HEK293 (cell line): ENCODE measurements around the gene NUMB.

Source experiments
- CTCF ChIA-PET: fragments of 350-600 bp; formaldehyde crosslinking; extraction: SDS; loops from one replicate; lab custom pipeline; 2021; ENCODE audit warnings: antibody characterized with exemption; lab: Yijun Ruan, JAX
- POLR2A ChIA-PET: fragments of 300-600 bp; formaldehyde crosslinking; extraction: SDS; loops from one replicate; lab custom pipeline; 2020; ENCODE audit warnings: antibody characterized with exemption, inconsistent platforms; lab: Yijun Ruan, JAX
- H3K27ac ChIP-seq: fragments of 200-500 bp; sonication (Bioruptor generic); 2 replicates; pipeline ENCODE4 v1.5.1; 2014; ENCODE audit warnings: low read depth, low read length, control low read depth, inconsistent platforms; ENCODE audit errors: extremely low read depth
- H3K36me3 ChIP-seq, 2 experiments: fragments of 200-500 bp in 1 of 2; sonication (Bioruptor generic) in 1 of 2; 1 replicate in 1 of 2; 2 replicates in 1 of 2; pipeline ENCODE4 v1.5.1; 2014 to 2017; ENCODE audit warnings: inconsistent platforms in 2 of 2, low read length in 2 of 2; ENCODE audit not compliant: control insufficient read depth in 2 of 2, insufficient read depth in 1 of 2
- H3K4me1 ChIP-seq: fragments of 200-500 bp; sonication (Bioruptor generic); 2 replicates; pipeline ENCODE4 v1.5.1; 2014; ENCODE audit warnings: mild to moderate bottlenecking, low read length, inconsistent platforms; ENCODE audit not compliant: control insufficient read depth, insufficient read depth
- H3K4me3 ChIP-seq: 2 replicates; pipeline ENCODE4 v1.5.1; 2011; ENCODE audit warnings: low read depth, mild to moderate bottlenecking, control low read depth, low read length, moderate library complexity
- H3K9me3 ChIP-seq: fragments of 200-500 bp; sonication (Bioruptor generic); 2 replicates; pipeline ENCODE4 v1.5.1; 2014; ENCODE audit warnings: low read depth, low read length, inconsistent platforms; ENCODE audit not compliant: control insufficient read depth, insufficient read depth
- GLIS1 ChIP-seq: fragments of 450-650 bp; formaldehyde crosslinking; IDR thresholded peaks from 2 replicates; pipeline ENCODE4 v1.5.1; 2016; ENCODE audit warnings: missing biosample characterization, missing genetic modification characterization
- HOXA7 ChIP-seq: sonication (generic); formaldehyde crosslinking; IDR thresholded peaks from 2 replicates; pipeline ENCODE4 v1.8.1; 2022; ENCODE audit warnings: missing genetic modification reagents, borderline replicate concordance
- TCF7L2 ChIP-seq: IDR thresholded peaks from 2 replicates; pipeline ENCODE4 v1.6.1; 2011; ENCODE audit warnings: low read depth, mild to moderate bottlenecking, inconsistent platforms, low read length, moderate library complexity, borderline replicate concordance
- ZEB2 ChIP-seq: fragments of 450-650 bp; formaldehyde crosslinking; IDR thresholded peaks from 2 replicates; pipeline ENCODE4 v1.5.1; 2016; ENCODE audit warnings: missing biosample characterization, missing genetic modification characterization
- ZNF10 ChIP-seq: fragments of 450-650 bp; formaldehyde crosslinking; IDR thresholded peaks from 2 replicates; pipeline ENCODE4 v1.5.1; 2017; ENCODE audit warnings: missing biosample characterization, missing genetic modification characterization
- ZNF202 ChIP-seq: fragments of 450-650 bp; formaldehyde crosslinking; IDR thresholded peaks from 2 replicates; pipeline ENCODE4 v1.5.1; 2016; ENCODE audit warnings: missing biosample characterization, missing genetic modification characterization, borderline replicate concordance
- ZNF223 ChIP-seq: fragments of 450-650 bp; formaldehyde crosslinking; IDR thresholded peaks from 2 replicates; pipeline ENCODE4 v1.5.1; 2016; ENCODE audit warnings: missing biosample characterization, missing genetic modification characterization
- ZNF24 ChIP-seq: fragments of 450-650 bp; formaldehyde crosslinking; IDR thresholded peaks from 2 replicates; pipeline ENCODE4 v1.5.1; 2016; ENCODE audit warnings: missing biosample characterization, missing genetic modification characterization
- ZNF292 ChIP-seq: fragments of 450-650 bp; formaldehyde crosslinking; IDR thresholded peaks from 2 replicates; pipeline ENCODE4 v1.5.1; 2016; ENCODE audit warnings: low read depth, missing biosample characterization, missing genetic modification characterization, borderline replicate concordance
- ZNF341 ChIP-seq: fragments of 450-650 bp; formaldehyde crosslinking; IDR thresholded peaks from 2 replicates; pipeline ENCODE4; 2016; ENCODE audit warnings: low read depth, missing biosample characterization, missing genetic modification characterization
- ZNF426 ChIP-seq: fragments of 450-650 bp; formaldehyde crosslinking; IDR thresholded peaks from 2 replicates; pipeline ENCODE4 v1.5.1; 2017; ENCODE audit warnings: missing biosample characterization, missing genetic modification characterization, mild to moderate bottlenecking, inconsistent platforms, moderate library complexity
- ZNF76 ChIP-seq: fragments of 450-650 bp; formaldehyde crosslinking; IDR thresholded peaks from 2 replicates; pipeline ENCODE4; 2016; ENCODE audit warnings: low read depth, missing biosample characterization, missing genetic modification characterization, borderline replicate concordance
- ZNF777 ChIP-seq: fragments of 450-650 bp; formaldehyde crosslinking; IDR thresholded peaks from 2 replicates; pipeline ENCODE4 v1.5.1; 2017; ENCODE audit warnings: missing biosample characterization, missing genetic modification characterization, borderline replicate concordance
- TF ChIP-seq, protein P1 (sequence below): fragments of 450-650 bp; formaldehyde crosslinking; IDR thresholded peaks from 2 replicates; pipeline ENCODE4 v1.5.1; 2016; ENCODE audit warnings: missing biosample characterization, missing genetic modification characterization
- TF ChIP-seq, protein P2 (sequence below): fragments of 450-650 bp; formaldehyde crosslinking; IDR thresholded peaks from 2 replicates; pipeline ENCODE4 v1.5.1; 2016; ENCODE audit warnings: missing biosample characterization, missing genetic modification characterization
- TF ChIP-seq, protein P3 (sequence below): sonication (generic); formaldehyde crosslinking; IDR thresholded peaks from 2 replicates; pipeline ENCODE4 v1.8.1; 2022; ENCODE audit warnings: mild to moderate bottlenecking, moderate library complexity, missing genetic modification reagents
- TF ChIP-seq, protein P4 (sequence below): fragments of 450-650 bp; formaldehyde crosslinking; IDR thresholded peaks from 2 replicates; pipeline ENCODE4 v1.5.1; 2016; ENCODE audit warnings: missing biosample characterization, missing genetic modification characterization
- TF ChIP-seq, protein P5 (sequence below): fragments of 450-650 bp; formaldehyde crosslinking; IDR thresholded peaks from 2 replicates; pipeline ENCODE4 v1.5.1; 2016; ENCODE audit warnings: missing biosample characterization, missing genetic modification characterization

The NUMB gene

DNA sequence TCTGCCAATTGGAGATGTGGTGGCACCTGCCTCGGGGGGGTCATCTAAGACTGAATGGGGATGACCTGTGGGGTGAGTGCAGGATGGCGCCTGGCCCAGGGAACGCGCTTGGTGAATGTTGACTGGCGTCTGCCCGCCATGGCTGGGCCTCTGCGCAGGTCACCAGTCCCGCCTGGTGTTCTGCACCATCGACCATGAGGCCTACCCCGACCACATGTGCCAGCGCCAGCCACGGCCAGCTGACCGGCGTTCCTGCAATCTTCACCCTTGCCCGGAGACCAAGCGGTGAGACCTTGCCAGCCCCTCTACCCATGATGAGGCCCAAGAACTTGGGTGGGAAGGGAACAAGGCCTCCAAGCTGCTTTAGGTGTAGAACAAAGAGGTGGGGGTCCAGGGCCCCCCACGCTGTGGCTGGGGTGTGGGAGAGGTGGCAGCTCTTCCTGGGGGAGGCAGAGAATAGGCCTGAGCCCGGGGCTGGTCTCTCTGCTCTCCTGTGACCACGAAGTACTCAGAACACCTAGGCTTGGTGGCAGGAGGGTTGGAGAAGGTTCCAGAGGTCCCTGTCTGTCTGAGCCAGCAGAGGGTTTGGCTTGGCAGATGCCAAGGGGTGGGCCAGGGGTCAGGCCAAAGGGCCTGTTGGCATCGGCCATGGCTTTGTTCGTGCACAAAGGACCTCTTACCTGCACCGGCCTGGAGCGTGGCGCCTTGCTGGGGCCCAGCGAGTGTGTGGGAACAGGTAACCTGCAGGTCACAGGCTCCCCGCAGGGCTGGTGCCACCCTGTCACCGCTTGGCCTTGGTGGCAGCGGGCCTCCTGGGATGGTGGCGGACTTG lies 205.6 kb downstream of the NUMB start:
- Histone ChIP-seq H3K36me3 (no peaks in the 10 kb centered on the region; a peak in 1 of 3 replicates), H3K4me1 (no peaks in the 10 kb centered on the region), H3K27ac (no peak overlapping the region), H3K4me3 (no peak overlapping the region), H3K9me3 (no peaks in the 10 kb centered on the region)
- TF ChIP-seq ZEB2 (tag by site-specific recombination) (no peak), ZNF76 (tag by site-specific recombination) (no peak), ZNF341 (no peak), ZNF24 (no peak), ZNF777 (no peak), ZNF223 (tag by site-specific recombination) (no peak), HOXA7 (CRISPR knock-in tag) (no peak), ZNF10 (tag by site-specific recombination) (no peak), GLIS1 (tag by site-specific recombination) (no peak), TCF7L2 (no peak), ZNF202 (no peak), ZNF426 (tag by site-specific recombination) (no peak), ZNF292 (tag by site-specific recombination) (no peak)
- TF ChIP-seq, protein P1, sequence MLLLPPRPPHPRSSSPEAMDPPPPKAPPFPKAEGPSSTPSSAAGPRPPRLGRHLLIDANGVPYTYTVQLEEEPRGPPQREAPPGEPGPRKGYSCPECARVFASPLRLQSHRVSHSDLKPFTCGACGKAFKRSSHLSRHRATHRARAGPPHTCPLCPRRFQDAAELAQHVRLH (tag by site-specific recombination): no peak
- TF ChIP-seq, protein P2, sequence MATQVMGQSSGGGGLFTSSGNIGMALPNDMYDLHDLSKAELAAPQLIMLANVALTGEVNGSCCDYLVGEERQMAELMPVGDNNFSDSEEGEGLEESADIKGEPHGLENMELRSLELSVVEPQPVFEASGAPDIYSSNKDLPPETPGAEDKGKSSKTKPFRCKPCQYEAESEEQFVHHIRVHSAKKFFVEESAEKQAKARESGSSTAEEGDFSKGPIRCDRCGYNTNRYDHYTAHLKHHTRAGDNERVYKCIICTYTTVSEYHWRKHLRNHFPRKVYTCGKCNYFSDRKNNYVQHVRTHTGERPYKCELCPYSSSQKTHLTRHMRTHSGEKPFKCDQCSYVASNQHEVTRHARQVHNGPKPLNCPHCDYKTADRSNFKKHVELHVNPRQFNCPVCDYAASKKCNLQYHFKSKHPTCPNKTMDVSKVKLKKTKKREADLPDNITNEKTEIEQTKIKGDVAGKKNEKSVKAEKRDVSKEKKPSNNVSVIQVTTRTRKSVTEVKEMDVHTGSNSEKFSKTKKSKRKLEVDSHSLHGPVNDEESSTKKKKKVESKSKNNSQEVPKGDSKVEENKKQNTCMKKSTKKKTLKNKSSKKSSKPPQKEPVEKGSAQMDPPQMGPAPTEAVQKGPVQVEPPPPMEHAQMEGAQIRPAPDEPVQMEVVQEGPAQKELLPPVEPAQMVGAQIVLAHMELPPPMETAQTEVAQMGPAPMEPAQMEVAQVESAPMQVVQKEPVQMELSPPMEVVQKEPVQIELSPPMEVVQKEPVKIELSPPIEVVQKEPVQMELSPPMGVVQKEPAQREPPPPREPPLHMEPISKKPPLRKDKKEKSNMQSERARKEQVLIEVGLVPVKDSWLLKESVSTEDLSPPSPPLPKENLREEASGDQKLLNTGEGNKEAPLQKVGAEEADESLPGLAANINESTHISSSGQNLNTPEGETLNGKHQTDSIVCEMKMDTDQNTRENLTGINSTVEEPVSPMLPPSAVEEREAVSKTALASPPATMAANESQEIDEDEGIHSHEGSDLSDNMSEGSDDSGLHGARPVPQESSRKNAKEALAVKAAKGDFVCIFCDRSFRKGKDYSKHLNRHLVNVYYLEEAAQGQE (tag by site-specific recombination): no peak
- TF ChIP-seq, protein P3, sequence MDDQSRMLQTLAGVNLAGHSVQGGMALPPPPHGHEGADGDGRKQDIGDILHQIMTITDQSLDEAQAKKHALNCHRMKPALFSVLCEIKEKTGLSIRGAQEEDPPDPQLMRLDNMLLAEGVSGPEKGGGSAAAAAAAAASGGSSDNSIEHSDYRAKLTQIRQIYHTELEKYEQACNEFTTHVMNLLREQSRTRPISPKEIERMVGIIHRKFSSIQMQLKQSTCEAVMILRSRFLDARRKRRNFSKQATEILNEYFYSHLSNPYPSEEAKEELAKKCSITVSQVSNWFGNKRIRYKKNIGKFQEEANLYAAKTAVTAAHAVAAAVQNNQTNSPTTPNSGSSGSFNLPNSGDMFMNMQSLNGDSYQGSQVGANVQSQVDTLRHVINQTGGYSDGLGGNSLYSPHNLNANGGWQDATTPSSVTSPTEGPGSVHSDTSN (CRISPR knock-in tag): no peak
- TF ChIP-seq, protein P4, sequence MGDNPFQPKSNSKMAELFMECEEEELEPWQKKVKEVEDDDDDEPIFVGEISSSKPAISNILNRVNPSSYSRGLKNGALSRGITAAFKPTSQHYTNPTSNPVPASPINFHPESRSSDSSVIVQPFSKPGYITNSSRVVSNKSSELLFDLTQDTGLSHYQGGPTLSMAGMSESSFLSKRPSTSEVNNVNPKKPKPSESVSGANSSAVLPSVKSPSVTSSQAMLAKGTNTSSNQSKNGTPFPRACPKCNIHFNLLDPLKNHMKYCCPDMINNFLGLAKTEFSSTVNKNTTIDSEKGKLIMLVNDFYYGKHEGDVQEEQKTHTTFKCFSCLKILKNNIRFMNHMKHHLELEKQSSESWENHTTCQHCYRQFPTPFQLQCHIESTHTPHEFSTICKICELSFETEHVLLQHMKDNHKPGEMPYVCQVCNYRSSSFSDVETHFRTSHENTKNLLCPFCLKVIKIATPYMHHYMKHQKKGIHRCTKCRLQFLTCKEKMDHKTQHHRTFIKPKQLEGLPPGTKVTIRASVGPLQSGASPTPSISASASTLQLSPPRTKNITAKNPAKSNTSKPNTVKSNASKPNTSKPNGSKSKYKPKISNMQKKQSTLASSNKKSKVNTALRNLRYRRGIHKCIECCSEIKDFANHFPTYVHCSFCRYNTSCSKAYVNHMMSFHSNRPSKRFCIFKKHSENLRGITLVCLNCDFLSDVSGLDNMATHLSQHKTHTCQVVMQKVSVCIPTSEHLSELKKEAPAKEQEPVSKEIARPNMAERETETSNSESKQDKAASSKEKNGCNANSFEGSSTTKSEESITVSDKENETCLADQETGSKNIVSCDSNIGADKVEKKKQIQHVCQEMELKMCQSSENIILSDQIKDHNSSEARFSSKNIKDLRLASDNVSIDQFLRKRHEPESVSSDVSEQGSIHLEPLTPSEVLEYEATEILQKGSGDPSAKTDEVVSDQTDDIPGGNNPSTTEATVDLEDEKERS (tag by site-specific recombination): no peak
- TF ChIP-seq, protein P5, sequence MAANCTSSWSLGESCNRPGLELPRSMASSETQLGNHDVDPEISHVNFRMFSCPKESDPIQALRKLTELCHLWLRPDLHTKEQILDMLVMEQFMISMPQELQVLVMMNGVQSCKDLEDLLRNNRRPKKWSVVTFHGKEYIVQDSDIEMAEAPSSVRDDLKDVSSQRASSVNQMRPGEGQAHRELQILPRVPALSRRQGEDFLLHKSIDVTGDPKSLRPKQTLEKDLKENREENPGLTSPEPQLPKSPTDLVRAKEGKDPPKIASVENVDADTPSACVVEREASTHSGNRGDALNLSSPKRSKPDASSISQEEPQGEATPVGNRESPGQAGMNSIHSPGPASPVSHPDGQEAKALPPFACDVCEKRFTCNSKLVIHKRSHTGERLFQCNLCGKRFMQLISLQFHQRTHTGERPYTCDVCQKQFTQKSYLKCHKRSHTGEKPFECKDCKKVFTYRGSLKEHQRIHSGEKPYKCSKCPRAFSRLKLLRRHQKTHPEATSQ: no peak
- ChIA-PET POLR2A (no interaction called here), CTCF (no interaction called here)
